ENCODE measurements around the gene PIP. TPM values are rescaled to one million over a fixed set of nuclear protein-coding genes. Genes with fewer than 3 reads are reported as not detected.
A peak's percentile ranks its signal among the peaks of the same experiment; 100 is the strongest.
"Not testable (repeated sequence)": the region's sequence is repeated elsewhere in the genome, so short reads cannot be mapped to it uniquely, and the experiment has no call there.

PIP gene
- polyA plus RNA-seq, 2 of the 4 experiments (the other 2 are of a cell fraction) = 0.14 TPM; not detected in 1

GRCh38 chr7:143117395-143117794, 14.5 kb upstream of the PIP start:
- ATAC-seq (no peak), FAIRE-seq (no peak), DNase-seq (ENCODE audit: low read depth in 1 of 2, low spot score in 1 of 2) (no peak)
- WGBS (ENCODE audit: missing lambda C conversion rate) = 35% methylated on average over 3 of the region's 3 CpGs
- CTCF ChIA-PET = no interaction called here
- Histone ChIP-seq H3K9me3 (no peaks in the 10 kb centered on the region), H3K4me3 (no peak overlapping the region), H3K4me2 (no peak overlapping the region), H3K27ac (no peak overlapping the region), H3K4me1 (0 out of 3 replicates have a peak, but pooled peaks cover 12% of the 10 kb centered on the region)
- TF ChIP-seq MAX (IDR thresholded peaks at IDR 0.05) (no peak), HMGXB4 (CRISPR knock-in tag; IDR thresholded peaks at IDR 0.05; ENCODE audit: borderline replicate concordance) (no peak), SMC3 (IDR thresholded peaks at IDR 0.05) (no peak), KDM5A (IDR thresholded peaks at IDR 0.05) (no peak)
- POLR2A ChIA-PET = no interaction called here

GRCh38 chr7:143120691-143121405, 11.0 kb upstream of the PIP start:
- no peaks in the 10 kb centered on the region for H3K9me3 ChIP-seq
- FAIRE-seq = peak; percentile 84

GRCh38 chr7:143123326-143123725, 8.6 kb upstream of the PIP start:
- peak overlapping the region; percentile 32; the same call in 2 of the 3 replicates for H3K4me2 ChIP-seq
- H3K4me1 ChIP-seq = peaks cover 34% of the 10 kb centered on the region
- FAIRE-seq, ATAC-seq, H3K9me3 ChIP-seq, H3K4me3 ChIP-seq, POLR2A ChIA-PET, CTCF ChIA-PET: not testable (repeated sequence)
- WGBS (ENCODE audit: missing lambda C conversion rate) = 36% methylated on average over 9 of the region's 9 CpGs
- peak overlapping the region in 1 of 2 experiments; percentile 37; a peak in 1 of 6 replicates for H3K27ac ChIP-seq
- DNase-seq (ENCODE audit: low read depth in 1 of 2, low spot score in 1 of 2) = peak in 1 of 2 experiments; percentile 9

More at GRCh38 chr7:143120691-143121405, 11.0 kb upstream of the PIP start:
- peak overlapping the region; percentile 55 for H3K4me2 ChIP-seq
- ATAC-seq (no peak), DNase-seq (ENCODE audit: low read depth in 1 of 2, low spot score in 1 of 2) (peak in 1 of 2 experiments; percentile 25)
- TF ChIP-seq ESRRA (IDR thresholded peaks at IDR 0.05; ENCODE audit: borderline replicate concordance, low read length) (no peak), MAZ (IDR thresholded peaks at IDR 0.05; ENCODE audit: borderline replicate concordance, low read depth, low read length) (no peak), BHLHE40 (IDR thresholded peaks at IDR 0.05; ENCODE audit: low read depth, low read length) (no peak), USF2 (IDR thresholded peaks at IDR 0.05) (no peak), JUNB (IDR thresholded peaks at IDR 0.05) (no peak), HES2 (IDR thresholded peaks at IDR 0.05) (no peak), ZC3H11A (IDR thresholded peaks at IDR 0.05) (no peak), NPAS2 (CRISPR knock-in tag; IDR thresholded peaks at IDR 0.05; ENCODE audit: borderline replicate concordance) (no peak), CBX2 (IDR thresholded peaks at IDR 0.05; ENCODE audit: borderline replicate concordance, low read depth) (no peak), ZSCAN20 (CRISPR knock-in tag; IDR thresholded peaks at IDR 0.05) (no peak), NR3C1 (IDR thresholded peaks at IDR 0.05) (no peak), REST (IDR thresholded peaks at IDR 0.05) (no peak), FOSL2 (IDR thresholded peaks at IDR 0.05) (no peak), FOSL2 (CRISPR knock-in tag; IDR thresholded peaks at IDR 0.05) (no peak), CTCF (IDR thresholded peaks at IDR 0.05) (no peak), POLR2A (IDR thresholded peaks at IDR 0.05; ENCODE audit: low read length) (no peak)
- peaks cover 23% of the 10 kb centered on the region for H3K4me1 ChIP-seq
- peak overlapping the region; percentile 34 to 69; a peak in 4 of 6 replicates for H3K27ac ChIP-seq
- H3K4me3 ChIP-seq = no peak overlapping the region
- CTCF ChIA-PET = interaction anchor here (0.7 kb wide), 1 partner anchor 10 kb away, joined by 3 read pairs; no protein-coding TSS in a partner anchor
- 2% methylated on average over 3 of the region's 3 CpGs for WGBS (ENCODE audit: missing lambda C conversion rate)
- POLR2A ChIA-PET = no interaction called here

All from A549 (cell line).